Amniotic stem cell (primary cell): ENCODE data around the gene CREB5.

Experiments used
- DNase-seq: peaks from one replicate; lab custom pipeline; 2025; lab: John Stamatoyannopoulos, UW

Gene CREB5

DNA sequence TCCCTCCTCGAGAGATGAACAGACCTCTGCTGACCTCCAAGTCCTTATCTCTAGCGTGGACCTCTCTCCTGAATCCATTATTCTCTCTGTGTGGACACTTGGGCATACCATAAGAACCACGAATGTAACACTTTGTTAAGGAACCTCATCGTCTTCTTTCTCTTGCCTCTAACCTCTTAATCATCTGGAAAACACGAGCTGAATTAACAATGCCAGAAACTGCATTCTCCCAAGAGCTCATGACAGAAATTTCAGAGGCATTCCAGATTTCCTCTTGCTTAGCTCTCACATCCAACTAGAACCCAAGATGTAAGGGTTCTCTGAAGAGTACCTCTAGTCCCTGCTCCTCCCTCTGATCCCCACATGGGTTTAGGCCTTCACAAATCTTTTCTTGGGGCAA lies 444.3 kb downstream of the CREB5 start:
- DNase-seq = no peak

DNA sequence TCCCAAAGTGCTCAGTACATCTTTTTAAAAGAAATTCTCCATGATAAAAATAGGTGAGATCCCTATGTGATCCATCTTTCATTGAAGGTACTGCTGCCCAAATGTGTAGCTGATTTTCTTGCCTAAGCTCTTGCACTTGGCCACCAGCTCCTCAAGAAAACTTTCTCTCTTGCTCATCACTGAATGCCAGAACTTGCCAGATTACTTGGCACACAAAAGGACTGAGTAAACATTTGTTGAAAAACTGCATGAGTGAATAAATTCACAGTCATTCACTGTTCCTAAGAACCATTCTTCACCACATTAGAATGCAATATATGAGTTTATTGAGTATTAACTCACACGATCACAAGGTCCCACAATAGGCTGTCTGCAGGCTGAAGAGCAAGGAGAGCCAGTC lies 445.9 kb downstream of the CREB5 start:
- DNase-seq = no peak

DNA sequence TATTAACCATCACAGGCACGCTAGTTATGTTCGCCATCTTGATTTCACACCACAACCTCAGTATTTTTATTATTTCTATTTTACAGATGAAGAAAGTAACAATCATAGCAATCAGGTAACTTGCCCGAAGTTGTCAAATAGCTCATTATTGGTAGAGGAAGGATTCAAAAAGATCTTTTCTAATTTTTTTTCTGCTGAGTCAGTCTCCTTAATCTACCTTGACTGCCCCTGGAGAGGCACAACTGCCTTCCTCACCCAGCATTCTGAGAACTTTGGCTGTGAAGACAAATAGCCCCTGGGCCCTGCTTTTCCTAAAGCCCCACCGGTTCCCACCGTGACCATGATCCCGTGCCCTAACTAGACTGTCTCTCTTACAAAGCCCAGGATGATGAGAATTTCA lies 446.6 kb downstream of the CREB5 start:
- no peak for DNase-seq

DNA sequence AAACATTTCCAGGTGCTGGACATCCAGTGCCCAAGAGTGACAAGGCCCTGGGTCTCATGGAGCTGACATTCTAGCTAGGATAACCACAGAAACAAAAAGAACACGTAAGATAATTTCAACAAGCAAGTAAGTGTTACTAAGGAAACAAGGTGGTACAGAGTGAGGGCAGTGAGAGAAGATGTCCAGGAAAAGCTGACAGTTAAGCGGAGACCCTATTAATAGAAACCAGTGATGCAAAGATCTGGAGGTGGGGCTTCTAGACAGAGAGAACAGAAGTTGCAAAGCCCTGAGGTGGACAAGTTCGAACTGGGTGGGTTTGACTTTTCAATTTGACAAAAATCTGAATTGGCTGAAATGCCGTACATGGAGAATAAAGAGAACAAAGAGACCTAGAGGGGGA lies 449.5 kb downstream of the CREB5 start:
- DNase-seq = no peak

DNA sequence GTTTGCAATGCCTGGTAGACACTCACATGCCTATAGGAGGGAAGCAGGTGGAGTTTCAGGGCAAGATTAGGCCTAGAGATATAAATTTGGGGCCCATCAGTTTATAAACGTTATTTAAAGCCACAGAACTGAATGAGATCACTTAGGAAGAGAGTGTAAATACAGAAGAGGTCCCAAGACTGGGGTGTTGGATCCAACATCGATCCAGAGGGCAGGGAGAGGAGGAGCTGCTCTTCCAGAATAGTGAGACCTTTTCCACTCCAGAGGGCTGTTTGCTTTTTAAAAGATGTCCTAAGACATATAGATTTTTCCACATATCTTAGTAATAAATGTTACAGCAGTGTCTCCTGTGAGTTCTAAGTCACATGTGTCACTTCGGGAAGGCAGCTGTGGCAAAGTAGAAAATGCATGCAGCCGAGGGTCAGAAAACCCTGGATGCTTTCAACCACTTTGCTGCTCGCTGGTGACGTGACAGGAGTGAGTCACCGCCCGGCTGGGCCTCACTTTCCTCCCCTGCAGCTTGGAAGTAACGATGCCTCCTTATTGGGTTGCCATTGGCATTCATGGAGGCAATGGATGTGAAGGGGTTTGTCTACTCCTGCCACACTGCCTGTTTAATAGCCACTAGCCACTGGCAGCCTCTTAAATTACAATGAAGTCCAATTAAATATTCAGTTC lies 450.4 kb downstream of the CREB5 start:
- DNase-seq = no peak

DNA sequence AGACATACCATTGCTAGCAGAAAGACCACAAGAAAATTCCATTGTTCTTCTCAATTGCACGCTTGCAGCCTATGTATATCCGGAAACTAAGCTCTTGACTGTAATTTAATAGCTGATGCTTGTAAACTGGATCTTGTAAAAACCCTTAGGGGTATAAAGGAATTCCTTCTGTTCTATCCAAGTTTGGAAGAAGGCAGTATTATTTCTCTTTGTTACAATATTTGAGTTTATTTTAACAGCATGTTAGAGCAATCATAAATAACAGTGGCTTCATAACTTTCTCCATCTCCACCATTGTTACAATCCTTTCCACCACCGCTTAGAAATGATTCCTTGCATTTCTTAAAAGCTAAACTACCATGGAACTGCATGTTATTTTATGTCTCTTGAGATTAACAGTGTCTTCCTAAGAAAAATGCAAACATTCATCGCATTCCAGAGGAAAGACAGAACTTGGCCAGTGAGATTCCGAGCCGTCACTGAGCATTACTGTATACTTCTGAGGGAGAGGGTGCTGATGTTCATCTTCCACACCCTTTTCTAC lies 453.4 kb downstream of the CREB5 start:
- DNase-seq = no peak

DNA sequence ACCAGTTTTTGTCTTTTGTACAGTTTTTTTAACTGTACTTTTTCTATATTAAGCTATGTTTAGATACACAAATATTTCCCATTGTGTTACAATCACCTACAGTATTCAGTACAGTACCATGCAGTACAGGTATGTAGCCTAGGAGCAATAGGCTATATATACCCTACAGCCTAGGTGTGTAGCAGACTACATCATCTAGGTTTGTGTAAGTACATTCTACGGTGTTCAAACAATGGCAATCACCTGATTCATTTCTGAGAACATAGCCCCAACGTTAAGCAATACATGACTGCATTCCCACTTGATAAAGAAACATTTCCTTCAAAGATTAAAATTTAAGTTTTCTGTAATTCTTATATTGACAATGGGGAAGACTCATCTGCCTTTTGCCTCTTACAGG lies 456.4 kb downstream of the CREB5 start:
- DNase-seq = no peak

DNA sequence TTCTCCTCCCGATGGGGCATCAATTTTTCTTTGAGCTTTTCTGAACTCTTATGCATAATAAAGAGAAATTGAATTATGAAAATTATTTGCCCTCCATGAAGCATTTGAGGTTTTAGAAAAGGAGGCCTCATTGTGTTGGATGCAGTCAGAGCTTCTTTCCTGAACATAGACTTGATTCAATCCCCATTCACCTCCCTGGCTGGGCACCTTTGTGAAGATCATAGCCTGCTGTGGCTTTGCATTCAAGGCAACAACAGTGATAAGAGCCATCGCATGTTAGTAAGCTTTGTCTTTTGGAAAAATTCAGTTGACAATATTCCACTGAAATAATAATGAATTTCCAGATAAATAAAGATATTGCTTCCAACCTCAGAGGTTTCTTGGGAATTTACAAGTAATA lies 458.8 kb downstream of the CREB5 start:
- no peak for DNase-seq

DNA sequence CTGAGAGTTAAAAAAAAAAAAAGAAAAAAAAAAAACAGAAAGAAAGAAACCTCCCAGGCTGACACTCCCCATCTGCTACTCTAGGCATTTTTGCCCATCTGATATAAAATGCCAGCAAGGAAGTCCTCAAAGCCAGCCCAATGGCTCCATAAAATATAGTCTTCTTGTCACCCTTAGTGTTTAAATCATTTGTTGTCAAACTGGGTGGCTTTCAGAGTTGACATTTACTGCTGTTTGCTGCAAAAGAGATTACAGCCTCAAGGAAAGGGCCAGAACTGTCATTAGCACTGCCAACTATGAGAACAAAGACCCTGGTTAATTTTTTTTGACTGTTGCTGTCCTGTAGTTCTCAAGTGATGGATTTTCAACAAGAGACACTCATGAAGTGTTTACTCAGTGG lies 459.3 kb downstream of the CREB5 start:
- DNase-seq = no peak

DNA sequence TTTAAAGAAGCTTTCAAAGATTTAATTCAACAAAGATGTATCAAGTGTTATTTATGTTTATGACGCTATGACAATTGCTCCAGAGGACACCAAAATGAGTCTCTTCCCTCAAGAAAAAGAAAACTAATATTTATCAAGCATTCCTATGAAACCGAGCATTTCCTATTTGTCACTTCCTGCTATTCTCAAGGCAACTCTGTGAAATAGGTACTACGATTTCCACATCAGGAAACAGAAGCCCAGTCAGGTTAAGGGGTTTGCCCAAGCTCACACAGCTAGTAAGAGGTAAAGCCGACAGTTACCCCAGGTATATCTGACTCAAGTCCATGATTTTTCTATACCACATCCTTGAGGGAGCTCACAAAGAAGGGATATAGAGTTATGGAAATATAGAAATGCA lies 459.9 kb downstream of the CREB5 start:
- no peak for DNase-seq

DNA sequence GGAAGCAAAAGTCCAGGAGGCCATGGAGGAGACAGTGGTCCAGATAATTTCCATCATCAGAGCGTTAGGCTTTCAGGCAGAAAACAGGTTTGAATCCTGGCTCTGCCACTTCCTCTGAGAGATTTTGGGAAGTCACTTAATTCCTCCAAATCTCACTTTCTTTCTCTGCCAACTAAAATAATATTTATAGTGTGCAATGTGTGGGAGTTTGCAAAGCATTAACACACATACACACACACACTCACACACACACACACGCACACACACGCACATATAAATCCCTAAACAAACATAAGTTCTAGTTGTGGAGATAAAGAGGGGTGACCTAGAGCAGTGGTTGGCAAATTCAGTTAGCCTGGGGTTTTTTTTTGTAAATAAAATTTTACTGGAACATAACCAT lies 461.0 kb downstream of the CREB5 start:
- DNase-seq = no peak

DNA sequence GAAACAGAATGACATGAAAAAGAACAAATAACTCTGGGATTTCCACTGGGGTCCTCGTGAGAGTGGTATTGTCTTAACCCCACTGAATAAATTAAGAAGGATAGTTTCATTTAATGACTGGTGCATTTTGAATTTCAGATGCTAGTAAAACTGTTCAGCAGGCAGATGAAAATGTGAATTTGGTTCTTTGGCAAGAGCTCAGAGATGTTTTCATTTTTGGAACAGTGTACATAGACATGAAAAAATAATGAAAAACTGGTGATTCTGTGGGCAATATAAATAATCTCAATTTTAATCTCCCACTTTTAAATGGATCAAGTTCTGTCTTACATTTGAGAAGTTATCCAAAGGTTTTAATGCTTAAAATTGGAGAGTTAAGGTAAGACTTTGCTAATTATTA lies 461.7 kb downstream of the CREB5 start:
- DNase-seq = no peak
